Fibroblast of villous mesenchyme (primary cell): ENCODE measurements around the gene SBF2. TPM values are rescaled to one million over a fixed set of nuclear protein-coding genes. Genes with fewer than 3 reads are reported as not detected.

Experiments
- DNase-seq: peaks from one replicate; pipeline ENCODE4 v3.0.0-alpha.2; 2010; ENCODE audit warnings: low read depth
- H3K4me3 ChIP-seq: 2 replicates; pipeline ENCODE4 v1.5.1; 2011; ENCODE audit warnings: low read depth, mild to moderate bottlenecking, low read length
- CTCF ChIP-seq: IDR thresholded peaks from 2 replicates; pipeline ENCODE4 v1.5.1; 2012; ENCODE audit warnings: low read depth, mild to moderate bottlenecking, low read length; ENCODE audit not compliant: insufficient read depth
- total RNA-seq: library from RNA; depleted of rRNA; stranded (reverse); fragments of >200 nt; gene quantifications from 2 replicates; pipeline ENCODE4 v1.2.3, GENCODE V29; 2012

SBF2 gene
- total RNA-seq, 1 donor: 35.0 TPM

- no peak for TF ChIP-seq CTCF
- no peak for DNase-seq
- H3K4me3 ChIP-seq: no peak overlapping the region
Observed at GRCh38 chr11:10075141-10075540, 218.9 kb downstream of the SBF2 start.

GRCh38 chr11:10072841-10073240, 221.2 kb downstream of the SBF2 start:
- no peak overlapping the region for H3K4me3 ChIP-seq
- no peak for DNase-seq
- no peak for TF ChIP-seq CTCF

GRCh38 chr11:10072142-10072541, 221.9 kb downstream of the SBF2 start:
- peak; percentile 20 for DNase-seq
- no peak for TF ChIP-seq CTCF

GRCh38 chr11:10067629-10068300, 226.3 kb downstream of the SBF2 start:
- no peak for DNase-seq
- TF ChIP-seq CTCF: no peak
- no peak overlapping the region for H3K4me3 ChIP-seq

More at GRCh38 chr11:10072142-10072541, 221.9 kb downstream of the SBF2 start:
- H3K4me3 ChIP-seq: no peak overlapping the region

GRCh38 chr11:10066441-10066840, 227.6 kb downstream of the SBF2 start:
- no peak for TF ChIP-seq CTCF
- no peak for DNase-seq
- H3K4me3 ChIP-seq: no peak overlapping the region

GRCh38 chr11:10064828-10065227, 229.2 kb downstream of the SBF2 start:
- TF ChIP-seq CTCF: no peak
- DNase-seq: no peak
- no peak overlapping the region for H3K4me3 ChIP-seq

- no peak for DNase-seq
- H3K4me3 ChIP-seq: no peak overlapping the region
- TF ChIP-seq CTCF: no peak
Observed at GRCh38 chr11:10058356-10058755, 235.7 kb downstream of the SBF2 start.
